Tibial nerve (tissue), 4 donors: ENCODE data around the gene TBX6. TPM values are rescaled to one million over a fixed set of nuclear protein-coding genes. Genes with fewer than 3 reads are reported as not detected.
A peak's percentile ranks its signal among the peaks of the same experiment; 100 is the strongest.

Experiments used
- DNase-seq, 2 donors: peaks; one replicate each; pipeline ENCODE4 v3.0.0-alpha.2; 2019; ENCODE audit warnings: low spot score in 2 of 2
- H3K27ac ChIP-seq, 4 donors: fragments of 200-600 bp; sonication (generic) in 3 of 4; one replicate each; pipeline ENCODE4 v1.5.1; 2017 to 2019; ENCODE audit warnings: mild to moderate bottlenecking in 1 of 4
- H3K27me3 ChIP-seq, 2 donors: fragments of 200-600 bp; sonication (generic) in 1 of 2; one replicate each; pipeline versions ENCODE4 v1.5.1 to v1.6.0; 2017 to 2019
- H3K36me3 ChIP-seq, 3 donors: fragments of 200-600 bp; sonication (generic); one replicate each; pipeline ENCODE4 v1.5.1; 2018 to 2019
- H3K4me1 ChIP-seq, 4 donors: fragments of 200-600 bp; sonication (generic) in 3 of 4; one replicate each; pipeline ENCODE4 v1.5.1; 2017 to 2019
- H3K4me3 ChIP-seq, 4 donors: fragments of 200-600 bp; sonication (generic) in 3 of 4; one replicate each; pipeline ENCODE4 v1.5.1; 2017 to 2019; ENCODE audit warnings: mild to moderate bottlenecking in 1 of 4, moderate library complexity in 1 of 4
- H3K9me3 ChIP-seq, 4 donors: fragments of 200-600 bp; sonication (generic) in 3 of 4; one replicate each; pipeline ENCODE4 v1.5.1; 2017 to 2019
- EP300 ChIP-seq, 2 donors: sonication (generic); formaldehyde crosslinking; IDR thresholded peaks; one replicate each; pipeline ENCODE4 v1.6.1; 2017; ENCODE audit warnings: antibody characterized with exemption in 2 of 2, mild to moderate bottlenecking in 1 of 2
- POLR2A ChIP-seq, 2 donors: fragments of 450-650 bp; IDR thresholded peaks; one replicate each; pipeline ENCODE4 v1.6.1; 2017; ENCODE audit warnings: antibody characterized with exemption in 2 of 2, mild to moderate bottlenecking in 2 of 2, moderate library complexity in 2 of 2
- WGBS, 2 donors: methylation state at CpG; one replicate each; pipeline ENCODE4 v1.1.5; 2018; 5-methylcytosine and 5-hydroxymethylcytosine counted together
- total RNA-seq, 4 donors: library from RNA; depleted of rRNA; stranded (reverse); fragments of >200 nt; gene quantifications; one replicate each; pipeline ENCODE4 v1.1.0, GENCODE V29; 2016
- TF ChIP-seq, protein P1 (sequence below), 5 experiments: fragments of 200-600 bp in 3 of 5; fragments of 450-650 bp in 2 of 5; sonication (generic) in 3 of 5; IDR thresholded peaks; one replicate each; pipeline ENCODE4 v1.5.1; 2016 to 2019; ENCODE audit warnings: antibody characterized with exemption in 5 of 5, mild to moderate bottlenecking in 3 of 5, moderate library complexity in 2 of 5

TBX6 gene
- total RNA-seq, 4 donors from 2014 or later: 0.66 to 1.5 (median 0.84) TPM; not detected in 1

GRCh38 chr16:30068333-30068732 is 23.4 kb downstream of the TBX6 start:
- Histone ChIP-seq H3K4me1 (peaks cover 3 to 52% (median 39%) of the 10 kb centered on the region in 4 donors), H3K27me3 (no peaks in the 10 kb centered on the region), H3K9me3 (no peaks in the 10 kb centered on the region), H3K27ac (peak overlapping the region in 1 of 4 donors; percentile 57), H3K4me3 (no peak overlapping the region), H3K36me3 (peaks cover 3 to 66% (median 30%) of the 10 kb centered on the region in 3 donors)
- 83 to 87% methylated on average over 9 of the region's 9 CpGs for WGBS, 2 donors
- DNase-seq: no peak
- TF ChIP-seq EP300 (IDR thresholded peaks at IDR 0.05) (no peak), POLR2A (IDR thresholded peaks at IDR 0.05) (no peak)
- TF ChIP-seq, protein P1, sequence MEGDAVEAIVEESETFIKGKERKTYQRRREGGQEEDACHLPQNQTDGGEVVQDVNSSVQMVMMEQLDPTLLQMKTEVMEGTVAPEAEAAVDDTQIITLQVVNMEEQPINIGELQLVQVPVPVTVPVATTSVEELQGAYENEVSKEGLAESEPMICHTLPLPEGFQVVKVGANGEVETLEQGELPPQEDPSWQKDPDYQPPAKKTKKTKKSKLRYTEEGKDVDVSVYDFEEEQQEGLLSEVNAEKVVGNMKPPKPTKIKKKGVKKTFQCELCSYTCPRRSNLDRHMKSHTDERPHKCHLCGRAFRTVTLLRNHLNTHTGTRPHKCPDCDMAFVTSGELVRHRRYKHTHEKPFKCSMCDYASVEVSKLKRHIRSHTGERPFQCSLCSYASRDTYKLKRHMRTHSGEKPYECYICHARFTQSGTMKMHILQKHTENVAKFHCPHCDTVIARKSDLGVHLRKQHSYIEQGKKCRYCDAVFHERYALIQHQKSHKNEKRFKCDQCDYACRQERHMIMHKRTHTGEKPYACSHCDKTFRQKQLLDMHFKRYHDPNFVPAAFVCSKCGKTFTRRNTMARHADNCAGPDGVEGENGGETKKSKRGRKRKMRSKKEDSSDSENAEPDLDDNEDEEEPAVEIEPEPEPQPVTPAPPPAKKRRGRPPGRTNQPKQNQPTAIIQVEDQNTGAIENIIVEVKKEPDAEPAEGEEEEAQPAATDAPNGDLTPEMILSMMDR (IDR thresholded peaks at IDR 0.05): no peak

GRCh38 chr16:30067584-30067916 is 24.2 kb downstream of the TBX6 start:
- 76 to 88% methylated on average over 6 of the region's 6 CpGs for WGBS, 2 donors
- Histone ChIP-seq H3K27ac (peak overlapping the region in 2 of 4 donors; percentile 96 to 98), H3K4me1 (peaks cover 5 to 60% (median 42%) of the 10 kb centered on the region in 4 donors), H3K4me3 (peak overlapping the region in 3 of 4 donors; percentile 6 to 92 (median 71)), H3K27me3 (no peaks in the 10 kb centered on the region), H3K36me3 (peaks cover 3 to 58% (median 30%) of the 10 kb centered on the region in 3 donors), H3K9me3 (no peaks in the 10 kb centered on the region)
- TF ChIP-seq EP300 (IDR thresholded peaks at IDR 0.05) (no peak), POLR2A (IDR thresholded peaks at IDR 0.05) (no peak)
- TF ChIP-seq, protein P1 (IDR thresholded peaks at IDR 0.05): no peak
- no peak for DNase-seq

DNA sequence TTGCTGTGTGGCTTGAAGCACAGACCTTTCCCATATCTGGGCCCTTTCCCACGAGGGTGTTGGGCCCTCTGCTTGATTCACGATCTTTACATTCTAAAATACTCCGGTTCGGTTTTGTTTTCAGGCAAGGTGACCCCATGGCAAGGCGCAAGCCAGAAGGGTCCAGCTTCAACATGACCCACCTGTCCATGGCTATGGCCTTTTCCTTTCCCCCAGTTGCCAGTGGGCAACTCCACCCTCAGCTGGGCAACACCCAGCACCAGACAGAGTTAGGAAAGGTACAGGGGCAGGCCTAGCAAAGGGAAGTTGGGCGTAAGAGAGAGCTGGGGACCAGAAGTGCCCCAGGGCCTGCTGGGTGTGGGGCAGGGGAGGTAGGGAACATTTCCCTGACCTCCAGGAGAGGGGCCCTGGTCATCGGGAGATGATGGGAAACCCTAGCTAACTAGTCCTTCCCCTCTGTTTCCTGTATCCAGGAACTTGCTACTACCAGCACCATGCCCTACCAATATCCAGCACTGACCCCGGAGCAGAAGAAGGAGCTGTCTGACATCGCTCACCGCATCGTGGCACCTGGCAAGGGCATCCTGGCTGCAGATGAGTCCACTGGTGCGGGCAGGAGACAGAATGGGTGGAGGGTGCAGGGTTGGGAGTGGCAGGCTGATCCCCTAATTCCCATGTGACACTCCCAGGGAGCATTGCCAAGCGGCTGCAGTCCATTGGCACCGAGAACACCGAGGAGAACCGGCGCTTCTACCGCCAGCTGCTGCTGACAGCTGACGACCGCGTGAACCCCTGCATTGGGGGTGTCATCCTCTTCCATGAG is 24.8 kb downstream of the TBX6 start:
- H3K27ac ChIP-seq: peak overlapping the region; percentile 90 to 98 (median 94)
- H3K4me3 ChIP-seq: peak overlapping the region; percentile 65 to 92 (median 80)
- no peak for DNase-seq
- H3K36me3 ChIP-seq: peaks cover 3 to 52% (median 30%) of the 10 kb centered on the region in 3 donors
- no peaks in the 10 kb centered on the region for H3K9me3 ChIP-seq
- H3K4me1 ChIP-seq: peaks cover 5 to 62% (median 42%) of the 10 kb centered on the region in 4 donors
- no peaks in the 10 kb centered on the region for H3K27me3 ChIP-seq
- TF ChIP-seq, protein P1 (IDR thresholded peaks at IDR 0.05): no peak
- TF ChIP-seq POLR2A (IDR thresholded peaks at IDR 0.05) (no peak), EP300 (IDR thresholded peaks at IDR 0.05) (no peak)
- 55 to 64% methylated on average over 12 to 18 of the region's 21 CpGs for WGBS, 2 donors

GRCh38 chr16:30065943-30066760 is 25.6 kb downstream of the TBX6 start:
- Histone ChIP-seq H3K9me3 (no peaks in the 10 kb centered on the region), H3K36me3 (peaks cover 3 to 44% (median 26%) of the 10 kb centered on the region in 3 donors), H3K4me3 (peak overlapping the region; percentile 65 to 92 (median 80)), H3K4me1 (peaks cover 5 to 62% (median 42%) of the 10 kb centered on the region in 4 donors), H3K27me3 (no peaks in the 10 kb centered on the region), H3K27ac (peak overlapping the region; percentile 90 to 98 (median 94))
- TF ChIP-seq, protein P1 (IDR thresholded peaks at IDR 0.05): peak in 1 of 5 experiments; percentile 4
- no peak for TF ChIP-seq EP300 (IDR thresholded peaks at IDR 0.05)
- 1 to 2% methylated on average over 25 to 26 of the region's 44 CpGs for WGBS, 2 donors
- DNase-seq: peak in 1 of 2 donors; percentile 35
